ENCODE data around the gene CRIM1.

DNA sequence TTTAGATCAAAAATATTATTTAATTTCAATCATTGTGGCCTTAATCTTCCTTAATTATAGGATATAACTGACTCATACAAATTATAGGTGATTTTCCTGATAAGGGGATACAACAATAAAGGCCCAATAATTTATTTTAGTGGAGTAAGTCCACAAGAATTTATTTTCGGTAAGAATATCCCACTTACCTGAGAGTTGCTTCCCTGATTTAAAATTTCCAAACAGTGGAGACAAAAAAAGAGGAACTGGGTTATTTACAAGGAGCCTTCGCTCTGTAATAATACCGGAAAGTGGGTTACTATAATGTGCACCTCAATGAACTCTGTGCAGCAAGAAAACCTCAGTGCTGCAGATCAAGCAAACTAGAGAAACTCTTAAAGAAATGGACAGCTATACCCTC is 200.2 kb downstream of the CRIM1 start:
- TF ChIP-seq EZH2phosphoT487 (IDR thresholded peaks at IDR 0.05; ENCODE audit: unreplicated experiment) (no peak), POLR2AphosphoS5 (IDR thresholded peaks at IDR 0.05; ENCODE audit: low read depth) (no peak), EZH2 (IDR thresholded peaks at IDR 0.05; ENCODE audit: low read depth, unreplicated experiment) (no peak), STAT1 (IDR thresholded peaks at IDR 0.05; ENCODE audit: unreplicated experiment) (no peak), ZNF331 (CRISPR knock-in tag; IDR thresholded peaks at IDR 0.05; ENCODE audit: low read depth) (no peak), JUNB (IDR thresholded peaks at IDR 0.05; ENCODE audit: unreplicated experiment) (no peak)
- TF ChIP-seq, protein P1, sequence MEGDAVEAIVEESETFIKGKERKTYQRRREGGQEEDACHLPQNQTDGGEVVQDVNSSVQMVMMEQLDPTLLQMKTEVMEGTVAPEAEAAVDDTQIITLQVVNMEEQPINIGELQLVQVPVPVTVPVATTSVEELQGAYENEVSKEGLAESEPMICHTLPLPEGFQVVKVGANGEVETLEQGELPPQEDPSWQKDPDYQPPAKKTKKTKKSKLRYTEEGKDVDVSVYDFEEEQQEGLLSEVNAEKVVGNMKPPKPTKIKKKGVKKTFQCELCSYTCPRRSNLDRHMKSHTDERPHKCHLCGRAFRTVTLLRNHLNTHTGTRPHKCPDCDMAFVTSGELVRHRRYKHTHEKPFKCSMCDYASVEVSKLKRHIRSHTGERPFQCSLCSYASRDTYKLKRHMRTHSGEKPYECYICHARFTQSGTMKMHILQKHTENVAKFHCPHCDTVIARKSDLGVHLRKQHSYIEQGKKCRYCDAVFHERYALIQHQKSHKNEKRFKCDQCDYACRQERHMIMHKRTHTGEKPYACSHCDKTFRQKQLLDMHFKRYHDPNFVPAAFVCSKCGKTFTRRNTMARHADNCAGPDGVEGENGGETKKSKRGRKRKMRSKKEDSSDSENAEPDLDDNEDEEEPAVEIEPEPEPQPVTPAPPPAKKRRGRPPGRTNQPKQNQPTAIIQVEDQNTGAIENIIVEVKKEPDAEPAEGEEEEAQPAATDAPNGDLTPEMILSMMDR (conservative IDR thresholded peaks at IDR 0.05; ENCODE audit: low read depth in 2 of 2): no peak
- TF ChIP-seq, protein P2, sequence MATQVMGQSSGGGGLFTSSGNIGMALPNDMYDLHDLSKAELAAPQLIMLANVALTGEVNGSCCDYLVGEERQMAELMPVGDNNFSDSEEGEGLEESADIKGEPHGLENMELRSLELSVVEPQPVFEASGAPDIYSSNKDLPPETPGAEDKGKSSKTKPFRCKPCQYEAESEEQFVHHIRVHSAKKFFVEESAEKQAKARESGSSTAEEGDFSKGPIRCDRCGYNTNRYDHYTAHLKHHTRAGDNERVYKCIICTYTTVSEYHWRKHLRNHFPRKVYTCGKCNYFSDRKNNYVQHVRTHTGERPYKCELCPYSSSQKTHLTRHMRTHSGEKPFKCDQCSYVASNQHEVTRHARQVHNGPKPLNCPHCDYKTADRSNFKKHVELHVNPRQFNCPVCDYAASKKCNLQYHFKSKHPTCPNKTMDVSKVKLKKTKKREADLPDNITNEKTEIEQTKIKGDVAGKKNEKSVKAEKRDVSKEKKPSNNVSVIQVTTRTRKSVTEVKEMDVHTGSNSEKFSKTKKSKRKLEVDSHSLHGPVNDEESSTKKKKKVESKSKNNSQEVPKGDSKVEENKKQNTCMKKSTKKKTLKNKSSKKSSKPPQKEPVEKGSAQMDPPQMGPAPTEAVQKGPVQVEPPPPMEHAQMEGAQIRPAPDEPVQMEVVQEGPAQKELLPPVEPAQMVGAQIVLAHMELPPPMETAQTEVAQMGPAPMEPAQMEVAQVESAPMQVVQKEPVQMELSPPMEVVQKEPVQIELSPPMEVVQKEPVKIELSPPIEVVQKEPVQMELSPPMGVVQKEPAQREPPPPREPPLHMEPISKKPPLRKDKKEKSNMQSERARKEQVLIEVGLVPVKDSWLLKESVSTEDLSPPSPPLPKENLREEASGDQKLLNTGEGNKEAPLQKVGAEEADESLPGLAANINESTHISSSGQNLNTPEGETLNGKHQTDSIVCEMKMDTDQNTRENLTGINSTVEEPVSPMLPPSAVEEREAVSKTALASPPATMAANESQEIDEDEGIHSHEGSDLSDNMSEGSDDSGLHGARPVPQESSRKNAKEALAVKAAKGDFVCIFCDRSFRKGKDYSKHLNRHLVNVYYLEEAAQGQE (IDR thresholded peaks at IDR 0.05; ENCODE audit: unreplicated experiment): no peak
